Neural progenitor cell (in vitro differentiated cells): ENCODE measurements around the gene DDN. TPM values are rescaled to one million over a fixed set of nuclear protein-coding genes. Genes with fewer than 3 reads are reported as not detected.

Experiments used
- DNase-seq: peaks from one replicate; pipeline ENCODE4 v3.0.0-alpha.2; 2016; ENCODE audit warnings: low spot score
- H2AFZ ChIP-seq: fragments of 200-600 bp; sonication (generic); replicated peaks from 2 replicates; pipeline ENCODE4 v1.6.1; 2016; ENCODE audit warnings: antibody characterized with exemption
- H3F3A ChIP-seq: fragments of 200-600 bp; sonication (generic); 2 replicates; pipeline ENCODE4 v1.6.1; 2016; ENCODE audit warnings: antibody characterized with exemption, low read depth
- H3K27ac ChIP-seq: fragments of 200-600 bp; sonication (generic); 2 replicates; pipeline ENCODE4 v1.5.1; 2016; ENCODE audit warnings: mild to moderate bottlenecking
- H3K27me3 ChIP-seq: fragments of 200-600 bp; sonication (generic); 2 replicates; pipeline ENCODE4 v1.6.1; 2016; ENCODE audit warnings: mild to moderate bottlenecking, moderate library complexity
- H3K36me3 ChIP-seq: fragments of 200-600 bp; sonication (generic); 2 replicates; pipeline ENCODE4 v1.5.1; 2016
- H3K4me1 ChIP-seq: fragments of 200-600 bp; sonication (generic); 2 replicates; pipeline ENCODE4 v1.6.1; 2016; ENCODE audit warnings: mixed run types
- H3K4me2 ChIP-seq: fragments of 200-600 bp; sonication (generic); 2 replicates; pipeline ENCODE4 v1.6.1; 2016
- H3K4me3 ChIP-seq: fragments of 200-600 bp; sonication (generic); 2 replicates; pipeline ENCODE4 v1.5.1; 2016
- H3K79me2 ChIP-seq: fragments of 200-600 bp; sonication (generic); 2 replicates; pipeline ENCODE4 v1.6.1; 2016; ENCODE audit warnings: low read depth
- H3K9ac ChIP-seq: fragments of 200-600 bp; sonication (generic); 2 replicates; pipeline ENCODE4 v1.6.1; 2016
- H3K9me3 ChIP-seq: fragments of 200-600 bp; sonication (generic); 2 replicates; pipeline ENCODE4 v1.5.1; 2016; ENCODE audit warnings: low read depth
- H4K20me1 ChIP-seq: fragments of 200-600 bp; sonication (generic); 2 replicates; pipeline ENCODE4 v1.6.1; 2016; ENCODE audit warnings: low read depth
- H3K27ac Mint-ChIP-seq: 3 replicates; pipeline ENCODE4 v1.8.0; 2021; ENCODE audit warnings: mixed read lengths
- H3K27me3 Mint-ChIP-seq: 2 replicates; pipeline ENCODE4 v1.8.0; 2022; ENCODE audit warnings: low read depth, mild to moderate bottlenecking, inconsistent platforms, moderate library complexity, mixed read lengths; ENCODE audit not compliant: insufficient read depth
- H3K36me3 Mint-ChIP-seq: 3 replicates; pipeline ENCODE4 v1.8.0; 2021; ENCODE audit warnings: mixed read lengths
- H3K4me1 Mint-ChIP-seq: 3 replicates; pipeline ENCODE4 v1.8.0; 2021; ENCODE audit warnings: mixed read lengths
- H3K4me3 Mint-ChIP-seq: 3 replicates; pipeline ENCODE4 v1.8.0; 2021; ENCODE audit warnings: mild to moderate bottlenecking, moderate library complexity, mixed read lengths
- H3K9me3 Mint-ChIP-seq: 3 replicates; pipeline ENCODE4 v1.8.0; 2020; ENCODE audit warnings: mixed read lengths
- CTCF ChIP-seq: fragments of 200-600 bp; sonication (generic); IDR thresholded peaks from 2 replicates; pipeline ENCODE4 v1.5.1; 2017; ENCODE audit warnings: antibody characterized with exemption, mild to moderate bottlenecking
- EZH2 ChIP-seq: fragments of 200-600 bp; sonication (generic); IDR thresholded peaks from 2 replicates; pipeline ENCODE4 v1.6.1; 2017; ENCODE audit warnings: antibody characterized with exemption, mild to moderate bottlenecking, moderate library complexity
- EZH2phosphoT487 ChIP-seq: fragments of 200-600 bp; sonication (generic); IDR thresholded peaks from 2 replicates; pipeline ENCODE4 v1.6.1; 2017; ENCODE audit warnings: antibody characterized with exemption
- total RNA-seq: library from RNA; depleted of rRNA; stranded (reverse); fragments of >200 nt; gene quantifications from 2 replicates; pipeline ENCODE4 v1.2.3, GENCODE V29; 2015; ENCODE audit warnings: low replicate concordance

The DDN gene
- total RNA-seq, 1 donor from 2014 or later = not detected

GRCh38 chr12:48980389-48980952 is 18.7 kb downstream of the DDN start:
- peaks cover 47% of the 10 kb centered on the region for H3F3A ChIP-seq
- H3K27ac Mint-ChIP-seq = no peak overlapping the region
- peak overlapping the region; percentile 63 for H3K4me2 ChIP-seq
- H3K36me3 ChIP-seq = no peaks in the 10 kb centered on the region
- H3K36me3 Mint-ChIP-seq = peaks cover 8% of the 10 kb centered on the region
- H3K79me2 ChIP-seq = no peaks in the 10 kb centered on the region
- H3K9me3 Mint-ChIP-seq = peaks cover 5% of the 10 kb centered on the region
- peaks cover 81% of the 10 kb centered on the region for H4K20me1 ChIP-seq
- peak overlapping the region; percentile 30 for H3K4me3 ChIP-seq
- DNase-seq = peak; percentile 70
- no peak overlapping the region for H3K27ac ChIP-seq
- H2AFZ ChIP-seq = no peak overlapping the region
- peaks cover 100% of the 10 kb centered on the region for H3K27me3 ChIP-seq
- peaks cover 80% of the 10 kb centered on the region for H3K27me3 Mint-ChIP-seq
- peaks cover 30% of the 10 kb centered on the region for H3K4me1 ChIP-seq
- peak overlapping the region; percentile 87 for H3K4me3 Mint-ChIP-seq
- H3K9me3 ChIP-seq = no peaks in the 10 kb centered on the region
- peaks cover 70% of the 10 kb centered on the region for H3K4me1 Mint-ChIP-seq
- TF ChIP-seq CTCF = peak; percentile 40
- TF ChIP-seq EZH2 = peak; percentile 96
- peak; percentile 79 for TF ChIP-seq EZH2phosphoT487
- H3K9ac ChIP-seq = no peak overlapping the region

- Histone ChIP-seq H3K36me3 (no peaks in the 10 kb centered on the region), H3K27me3 (peaks cover 100% of the 10 kb centered on the region), H2AFZ (no peak overlapping the region), H3K4me2 (peak overlapping the region; percentile 63), H3K9ac (no peak overlapping the region), H3K9me3 (no peaks in the 10 kb centered on the region), H3F3A (peaks cover 42% of the 10 kb centered on the region), H3K79me2 (no peaks in the 10 kb centered on the region), H3K4me3 (peak overlapping the region; percentile 30), H4K20me1 (peaks cover 74% of the 10 kb centered on the region), H3K27ac (no peak overlapping the region), H3K4me1 (peaks cover 23% of the 10 kb centered on the region)
- Mint-ChIP-seq H3K27me3 (peaks cover 84% of the 10 kb centered on the region), H3K4me3 (peak overlapping the region; percentile 87), H3K4me1 (peaks cover 66% of the 10 kb centered on the region), H3K27ac (no peak overlapping the region), H3K36me3 (peaks cover 8% of the 10 kb centered on the region), H3K9me3 (peaks cover 5% of the 10 kb centered on the region)
- TF ChIP-seq EZH2phosphoT487 = peak; percentile 76
- TF ChIP-seq CTCF = no peak
- TF ChIP-seq EZH2 = peak; percentile 94
- DNase-seq = peak; percentile 56
These were observed 19.4 kb downstream of the DDN start for GRCh38 chr12:48979602-48980388.

GRCh38 chr12:48978741-48979601 is 20.2 kb downstream of the DDN start:
- peaks cover 8% of the 10 kb centered on the region for H3K36me3 Mint-ChIP-seq
- H3K27me3 ChIP-seq = peaks cover 100% of the 10 kb centered on the region
- no peak overlapping the region for H3K27ac ChIP-seq
- peak; percentile 30 for DNase-seq
- peaks cover 16% of the 10 kb centered on the region for H3K4me1 ChIP-seq
- H4K20me1 ChIP-seq = peaks cover 72% of the 10 kb centered on the region
- H2AFZ ChIP-seq = no peak overlapping the region
- no peak overlapping the region for H3K9ac ChIP-seq
- H3K36me3 ChIP-seq = no peaks in the 10 kb centered on the region
- no peaks in the 10 kb centered on the region for H3K79me2 ChIP-seq
- peak overlapping the region; percentile 13 for H3K4me3 ChIP-seq
- H3K27ac Mint-ChIP-seq = peak overlapping the region; percentile 42
- no peaks in the 10 kb centered on the region for H3K9me3 ChIP-seq
- peaks cover 33% of the 10 kb centered on the region for H3F3A ChIP-seq
- peak overlapping the region; percentile 63 for H3K4me2 ChIP-seq
- peaks cover 5% of the 10 kb centered on the region for H3K9me3 Mint-ChIP-seq
- peak overlapping the region; percentile 87 for H3K4me3 Mint-ChIP-seq
- H3K4me1 Mint-ChIP-seq = peaks cover 65% of the 10 kb centered on the region
- peaks cover 86% of the 10 kb centered on the region for H3K27me3 Mint-ChIP-seq
- TF ChIP-seq EZH2 = peak; percentile 60
- TF ChIP-seq CTCF = no peak
- peak; percentile 76 for TF ChIP-seq EZH2phosphoT487
